Ishikawa (cell line): ENCODE measurements around the gene CMTR2.

ENCODE experiments used
- CEBPB ChIP-seq: IDR thresholded peaks from 2 replicates; pipeline ENCODE4 v1.6.1; 2012
- CREB1 ChIP-seq: IDR thresholded peaks from 2 replicates; pipeline ENCODE4 v1.6.1; 2012; ENCODE audit warnings: low read depth
- RAD21 ChIP-seq: IDR thresholded peaks from 2 replicates; pipeline ENCODE4 v1.6.1; 2012; ENCODE audit warnings: low read depth
- TEAD4 ChIP-seq: IDR thresholded peaks from 2 replicates; pipeline ENCODE4 v1.6.1; 2012
- YY1 ChIP-seq: IDR thresholded peaks from 2 replicates; pipeline ENCODE4 v1.6.1; 2012; ENCODE audit warnings: low read depth
- TF ChIP-seq, protein P1 (sequence below): IDR thresholded peaks from 2 replicates; pipeline ENCODE4 v1.6.1; 2012
- TF ChIP-seq, protein P2 (sequence below): IDR thresholded peaks from 2 replicates; pipeline ENCODE4 v1.6.1; 2012; ENCODE audit warnings: low read depth, mild to moderate bottlenecking

DNA sequence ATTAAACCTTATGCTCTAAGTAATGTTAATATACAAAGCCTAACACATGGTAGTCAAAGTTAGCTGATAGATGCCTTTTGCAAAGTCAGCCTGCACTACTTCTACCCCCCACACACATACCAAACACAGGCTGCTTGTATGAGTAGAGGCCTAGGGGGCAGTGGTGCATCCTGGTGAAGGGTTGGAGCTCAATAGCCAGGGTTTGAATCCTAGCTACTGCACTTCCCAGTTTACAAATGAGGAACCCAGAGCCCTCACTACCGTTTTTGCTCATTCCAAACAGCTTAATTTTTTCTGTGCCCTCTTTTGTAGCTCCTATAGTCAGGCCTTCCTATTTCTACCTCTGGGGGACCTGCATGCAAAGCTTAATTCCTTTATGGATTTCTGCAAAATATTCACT, 39.8 kb downstream of the CMTR2 start:
- TF ChIP-seq CEBPB (no peak), RAD21 (no peak), CREB1 (no peak), YY1 (no peak), TEAD4 (no peak)
- TF ChIP-seq, protein P1, sequence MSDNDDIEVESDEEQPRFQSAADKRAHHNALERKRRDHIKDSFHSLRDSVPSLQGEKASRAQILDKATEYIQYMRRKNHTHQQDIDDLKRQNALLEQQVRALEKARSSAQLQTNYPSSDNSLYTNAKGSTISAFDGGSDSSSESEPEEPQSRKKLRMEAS: no peak
- TF ChIP-seq, protein P2, sequence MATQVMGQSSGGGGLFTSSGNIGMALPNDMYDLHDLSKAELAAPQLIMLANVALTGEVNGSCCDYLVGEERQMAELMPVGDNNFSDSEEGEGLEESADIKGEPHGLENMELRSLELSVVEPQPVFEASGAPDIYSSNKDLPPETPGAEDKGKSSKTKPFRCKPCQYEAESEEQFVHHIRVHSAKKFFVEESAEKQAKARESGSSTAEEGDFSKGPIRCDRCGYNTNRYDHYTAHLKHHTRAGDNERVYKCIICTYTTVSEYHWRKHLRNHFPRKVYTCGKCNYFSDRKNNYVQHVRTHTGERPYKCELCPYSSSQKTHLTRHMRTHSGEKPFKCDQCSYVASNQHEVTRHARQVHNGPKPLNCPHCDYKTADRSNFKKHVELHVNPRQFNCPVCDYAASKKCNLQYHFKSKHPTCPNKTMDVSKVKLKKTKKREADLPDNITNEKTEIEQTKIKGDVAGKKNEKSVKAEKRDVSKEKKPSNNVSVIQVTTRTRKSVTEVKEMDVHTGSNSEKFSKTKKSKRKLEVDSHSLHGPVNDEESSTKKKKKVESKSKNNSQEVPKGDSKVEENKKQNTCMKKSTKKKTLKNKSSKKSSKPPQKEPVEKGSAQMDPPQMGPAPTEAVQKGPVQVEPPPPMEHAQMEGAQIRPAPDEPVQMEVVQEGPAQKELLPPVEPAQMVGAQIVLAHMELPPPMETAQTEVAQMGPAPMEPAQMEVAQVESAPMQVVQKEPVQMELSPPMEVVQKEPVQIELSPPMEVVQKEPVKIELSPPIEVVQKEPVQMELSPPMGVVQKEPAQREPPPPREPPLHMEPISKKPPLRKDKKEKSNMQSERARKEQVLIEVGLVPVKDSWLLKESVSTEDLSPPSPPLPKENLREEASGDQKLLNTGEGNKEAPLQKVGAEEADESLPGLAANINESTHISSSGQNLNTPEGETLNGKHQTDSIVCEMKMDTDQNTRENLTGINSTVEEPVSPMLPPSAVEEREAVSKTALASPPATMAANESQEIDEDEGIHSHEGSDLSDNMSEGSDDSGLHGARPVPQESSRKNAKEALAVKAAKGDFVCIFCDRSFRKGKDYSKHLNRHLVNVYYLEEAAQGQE: no peak
